Activated naive CD4-positive, alpha-beta T cell treated with anti-CD3 and anti-CD28 coated beads for 36 hours (primary cell): ENCODE data around the gene LLCFC1. TPM values are rescaled to one million over a fixed set of nuclear protein-coding genes. Genes with fewer than 3 reads are reported as not detected.

Source experiments
- CTCF ChIA-PET: fragments of 350-600 bp; sonication (Branson Sonifier 250); formaldehyde crosslinking; loops from one replicate; lab custom pipeline; 2021; ENCODE audit warnings: antibody characterized with exemption; lab: Charles Lee
- DNase-seq: peaks from one replicate; pipeline ENCODE4 v3.0.0-alpha.2; 2020
- H3K27ac Mint-ChIP-seq: one replicate; pipeline ENCODE4 v1.8.0; 2021; ENCODE audit warnings: mild to moderate bottlenecking, mixed read lengths
- H3K27me3 Mint-ChIP-seq: one replicate; pipeline ENCODE4 v1.8.0; 2021; ENCODE audit warnings: low read depth, mixed read lengths
- H3K36me3 Mint-ChIP-seq: one replicate; pipeline ENCODE4 v1.8.0; 2021; ENCODE audit warnings: low read depth, mixed read lengths
- H3K4me1 Mint-ChIP-seq: one replicate; pipeline ENCODE4 v1.8.0; 2021; ENCODE audit warnings: low read depth, mixed read lengths
- H3K4me3 Mint-ChIP-seq: one replicate; pipeline ENCODE4 v1.8.0; 2021; ENCODE audit warnings: mild to moderate bottlenecking, moderate library complexity, mixed read lengths
- H3K9me3 Mint-ChIP-seq: one replicate; pipeline ENCODE4 v1.8.0; 2021; ENCODE audit warnings: mixed read lengths
- intact Hi-C: fragments of 100-400 bp; cut with micrococcal nuclease; formaldehyde crosslinking; loops from one replicate; pipeline ENCODE4 v1.15.1; 2023
- total RNA-seq, 2 experiments: library from RNA; stranded (reverse); gene quantifications; one replicate each; pipeline ENCODE4 v1.2.3, GENCODE V29; 2021

Gene LLCFC1
- total RNA-seq, 2 experiments from 2014 or later, result not detected

DNA sequence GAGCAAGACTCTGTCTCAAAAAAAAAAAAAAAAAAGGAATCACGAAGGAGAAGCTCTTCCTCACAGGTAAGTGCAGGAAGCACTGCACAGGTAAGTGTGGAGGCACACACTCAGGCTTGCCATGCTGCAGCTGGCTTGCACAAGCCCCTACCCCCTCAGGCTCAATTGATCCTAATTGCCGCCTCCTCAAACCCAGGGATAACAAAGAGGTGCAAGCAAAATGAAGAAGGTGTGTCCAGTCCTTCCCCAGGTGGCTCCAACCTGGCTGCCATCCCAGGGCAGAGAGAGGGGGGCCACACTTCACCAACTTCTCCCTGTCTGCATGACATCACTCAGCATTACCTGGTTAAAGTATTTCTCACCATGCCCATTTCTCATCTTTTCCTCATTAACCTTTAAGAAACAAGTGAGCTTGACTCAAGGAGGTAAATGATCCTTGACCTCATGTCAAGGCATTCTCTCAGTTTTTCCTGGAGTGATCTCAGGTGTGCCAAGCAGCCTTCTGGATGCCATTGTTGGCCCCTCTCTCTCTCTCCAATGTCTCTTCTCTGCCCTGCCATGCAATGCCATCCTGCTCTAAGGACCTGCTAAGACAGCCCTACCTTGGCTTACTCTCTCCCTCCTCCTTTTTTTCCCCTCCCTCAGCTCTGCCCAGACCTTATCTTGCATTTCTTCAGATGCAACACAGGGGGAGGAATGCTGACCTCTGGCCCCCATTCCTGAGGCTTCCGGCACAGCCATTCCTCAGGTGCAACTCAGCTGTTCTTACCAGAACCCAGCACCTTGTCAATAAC lies 40.7 kb upstream of the LLCFC1 start:
- intact Hi-C loops, result no loop called here
- DNase-seq, result no peak

DNA sequence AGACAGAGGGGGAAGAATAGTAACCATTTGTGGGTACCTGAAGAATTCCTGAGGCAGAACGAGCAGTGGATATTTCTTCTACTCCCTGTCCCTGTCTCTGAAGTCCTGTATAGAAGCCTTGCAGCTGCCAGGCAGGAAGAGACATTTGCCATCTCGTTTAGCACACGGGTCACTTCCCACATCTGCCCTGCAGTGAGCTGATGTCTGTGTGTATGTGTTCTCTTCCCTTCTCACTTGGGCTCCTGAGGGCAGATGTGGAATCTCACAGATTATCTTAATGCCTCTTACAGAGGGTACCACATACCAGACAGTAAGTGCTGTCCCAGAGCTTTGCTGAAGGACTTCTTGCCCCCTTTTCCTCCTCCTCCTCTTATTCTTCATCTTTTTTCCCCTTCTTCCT lies 39.6 kb upstream of the LLCFC1 start:
- H3K4me1 Mint-ChIP-seq, result no peaks in the 10 kb centered on the region
- H3K36me3 Mint-ChIP-seq, result peaks cover 1% of the 10 kb centered on the region
- peaks cover 2% of the 10 kb centered on the region for H3K9me3 Mint-ChIP-seq
- no peak overlapping the region for H3K27ac Mint-ChIP-seq
- H3K27me3 Mint-ChIP-seq, result no peaks in the 10 kb centered on the region
- intact Hi-C loops, result no loop called here
- no peak overlapping the region for H3K4me3 Mint-ChIP-seq
- DNase-seq, result no peak
- CTCF ChIA-PET, result interaction anchor here (1.1 to 1.3 kb wide), 2 partner anchors 19 to 26 kb away, joined by 3 read pairs; no protein-coding TSS in a partner anchor

More for the DNA sequence above, 40.7 kb upstream of the LLCFC1 start:
- Mint-ChIP-seq H3K27me3 (no peaks in the 10 kb centered on the region), H3K27ac (no peak overlapping the region), H3K36me3 (peaks cover 1% of the 10 kb centered on the region), H3K4me1 (no peaks in the 10 kb centered on the region), H3K4me3 (no peak overlapping the region), H3K9me3 (peaks cover 2% of the 10 kb centered on the region)
- CTCF ChIA-PET, result interaction anchor here (0.7 to 1.1 kb wide), 2 partner anchors 18 to 540 kb away, joined by 3 to 5 read pairs; no protein-coding TSS in a partner anchor

- Mint-ChIP-seq H3K4me1 (no peaks in the 10 kb centered on the region), H3K27me3 (no peaks in the 10 kb centered on the region), H3K36me3 (peaks cover 1% of the 10 kb centered on the region), H3K9me3 (peaks cover 4% of the 10 kb centered on the region), H3K4me3 (no peak overlapping the region), H3K27ac (no peak overlapping the region)
- CTCF ChIA-PET, result interaction anchor here (0.7 to 1.6 kb wide), 5 partner anchors 10 to 575 kb away, joined by 3 to 4 read pairs (median 3); no protein-coding TSS in a partner anchor
- intact Hi-C loops, result no loop called here
- DNase-seq, result no peak
Measured at GRCh38 chr7:142901426-142902259, 37.6 kb upstream of the LLCFC1 start.

DNA sequence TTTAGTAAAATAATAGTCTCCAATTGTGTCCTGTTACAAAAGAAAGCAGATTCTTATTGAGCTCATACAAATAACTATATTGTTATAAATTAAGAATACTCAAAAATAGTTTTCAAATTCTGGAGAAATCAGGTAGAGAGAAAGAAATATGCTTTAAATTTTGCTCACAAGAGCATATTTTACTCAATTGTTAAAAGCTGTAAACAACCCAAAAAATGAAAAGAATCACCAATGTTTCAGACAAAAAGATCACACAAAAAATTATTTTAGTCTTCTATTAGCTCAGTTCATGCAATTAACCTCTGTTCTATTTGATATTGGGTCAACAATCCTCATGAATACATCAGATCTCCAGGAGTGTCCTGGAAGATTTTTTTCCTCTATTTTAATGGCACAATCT lies 35.2 kb upstream of the LLCFC1 start:
- Mint-ChIP-seq H3K36me3 (peaks cover 1% of the 10 kb centered on the region), H3K9me3 (peaks cover 4% of the 10 kb centered on the region), H3K4me1 (no peaks in the 10 kb centered on the region), H3K27me3 (peaks cover 7% of the 10 kb centered on the region), H3K4me3 (no peak overlapping the region), H3K27ac (no peak overlapping the region)
- DNase-seq, result no peak
- CTCF ChIA-PET, result interaction anchor here (0.5 to 1.4 kb wide), 3 partner anchors 18 to 99 kb away, joined by 3 to 4 read pairs (median 3); no protein-coding TSS in a partner anchor
- intact Hi-C loops, result no loop called here

DNA sequence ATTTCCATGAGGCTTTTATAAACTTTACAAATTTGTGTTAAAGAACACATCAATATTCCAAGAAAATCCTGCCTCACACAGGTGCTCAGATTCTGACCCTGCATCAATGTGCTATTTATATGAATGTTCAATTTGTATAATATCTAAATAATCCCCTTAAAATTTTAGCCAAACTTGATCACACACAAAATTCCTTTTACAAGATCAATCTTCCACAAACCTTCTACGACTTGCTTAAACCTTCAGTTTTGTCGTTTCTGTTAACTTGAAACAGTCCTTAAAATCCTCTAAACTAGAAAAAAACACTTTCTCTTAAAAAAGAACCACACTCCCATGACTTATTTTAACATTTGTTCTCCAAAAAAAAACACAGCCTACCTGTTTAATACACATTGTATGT lies 33.5 kb upstream of the LLCFC1 start:
- peaks cover 1% of the 10 kb centered on the region for H3K36me3 Mint-ChIP-seq

DNA sequence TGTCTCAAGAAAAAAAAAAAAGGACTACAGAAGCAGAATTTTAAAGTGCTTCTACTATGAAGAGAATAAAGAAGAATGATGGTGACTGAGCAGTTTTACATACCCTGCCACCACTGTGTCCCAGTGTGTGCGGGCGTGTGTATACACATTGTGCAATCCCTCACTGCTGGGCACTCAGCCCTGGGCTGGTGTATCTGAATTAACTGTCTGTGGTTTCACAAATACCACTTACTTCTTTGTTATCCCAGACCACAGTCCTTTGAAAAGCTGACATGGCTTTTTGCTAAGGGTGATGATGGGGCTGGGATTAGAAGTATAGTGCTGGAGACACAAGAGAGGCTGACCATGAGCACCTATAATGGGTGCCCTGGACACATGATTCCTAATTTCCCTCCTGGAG lies 32.6 kb upstream of the LLCFC1 start:
- H3K27ac Mint-ChIP-seq, result no peak overlapping the region
- peaks cover 14% of the 10 kb centered on the region for H3K27me3 Mint-ChIP-seq
- peaks cover 1% of the 10 kb centered on the region for H3K36me3 Mint-ChIP-seq
- H3K4me1 Mint-ChIP-seq, result no peaks in the 10 kb centered on the region
- DNase-seq, result no peak
- H3K4me3 Mint-ChIP-seq, result no peak overlapping the region
- CTCF ChIA-PET, result interaction anchor here (0.7 kb wide), 1 partner anchor 293 kb away, joined by 3 read pairs; no protein-coding TSS in a partner anchor
- intact Hi-C loops, result no loop called here
- peaks cover 4% of the 10 kb centered on the region for H3K9me3 Mint-ChIP-seq

More for the DNA sequence above, 33.5 kb upstream of the LLCFC1 start:
- CTCF ChIA-PET, result interaction anchor here (0.7 kb wide), 1 partner anchor 292 kb away, joined by 3 read pairs; no protein-coding TSS in a partner anchor
- H3K4me1 Mint-ChIP-seq, result no peaks in the 10 kb centered on the region
- intact Hi-C loops, result no loop called here
- H3K27me3 Mint-ChIP-seq, result peaks cover 14% of the 10 kb centered on the region
- DNase-seq, result no peak
- peaks cover 4% of the 10 kb centered on the region for H3K9me3 Mint-ChIP-seq
- H3K27ac Mint-ChIP-seq, result no peak overlapping the region
- no peak overlapping the region for H3K4me3 Mint-ChIP-seq

DNA sequence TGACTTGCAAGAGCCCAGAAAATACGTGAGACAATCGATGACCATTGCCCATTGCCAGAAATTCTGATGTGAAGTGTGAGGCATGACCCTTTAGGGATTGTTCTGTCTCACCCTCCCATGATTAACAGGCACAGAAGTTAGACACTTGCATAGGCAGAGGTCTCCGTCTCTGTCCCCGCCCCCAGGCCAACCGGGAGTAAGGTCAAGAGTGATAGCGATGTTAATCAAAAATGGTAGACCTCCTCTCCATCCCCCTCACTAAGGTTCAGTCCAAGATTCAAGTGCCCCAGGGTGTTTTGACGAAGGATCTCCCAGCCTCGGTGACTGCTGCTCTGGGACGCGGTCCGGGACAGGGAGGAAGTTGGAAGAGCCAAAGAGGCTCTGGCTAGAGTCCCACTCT lies 31.0 kb upstream of the LLCFC1 start:
- Mint-ChIP-seq H3K36me3 (no peaks in the 10 kb centered on the region), H3K27me3 (peaks cover 14% of the 10 kb centered on the region), H3K27ac (no peak overlapping the region), H3K9me3 (peaks cover 2% of the 10 kb centered on the region), H3K4me1 (no peaks in the 10 kb centered on the region), H3K4me3 (no peak overlapping the region)
- intact Hi-C loops, result no loop called here
- CTCF ChIA-PET, result no interaction called here
- DNase-seq, result no peak

GRCh38 chr7:142908921-142909890 lies 30.1 kb upstream of the LLCFC1 start:
- intact Hi-C loops, result no loop called here
- DNase-seq, result no peak
- Mint-ChIP-seq H3K27me3 (peaks cover 14% of the 10 kb centered on the region), H3K36me3 (no peaks in the 10 kb centered on the region), H3K9me3 (peaks cover 2% of the 10 kb centered on the region), H3K4me3 (no peak overlapping the region), H3K4me1 (no peaks in the 10 kb centered on the region), H3K27ac (no peak overlapping the region)
- CTCF ChIA-PET, result interaction anchor here (1.5 to 1.7 kb wide), 2 partner anchors 13 to 97 kb away, joined by 3 to 4 read pairs; no protein-coding TSS in a partner anchor

GRCh38 chr7:142910031-142910433 lies 29.3 kb upstream of the LLCFC1 start:
- Mint-ChIP-seq H3K27ac (no peak overlapping the region), H3K9me3 (peaks cover 2% of the 10 kb centered on the region), H3K4me3 (no peak overlapping the region), H3K27me3 (peaks cover 14% of the 10 kb centered on the region), H3K4me1 (no peaks in the 10 kb centered on the region), H3K36me3 (no peaks in the 10 kb centered on the region)
- DNase-seq, result no peak
- CTCF ChIA-PET, result interaction anchor here (1.5 to 1.7 kb wide), 2 partner anchors 12 to 96 kb away, joined by 3 to 4 read pairs; no protein-coding TSS in a partner anchor
- intact Hi-C loops, result no loop called here

DNA sequence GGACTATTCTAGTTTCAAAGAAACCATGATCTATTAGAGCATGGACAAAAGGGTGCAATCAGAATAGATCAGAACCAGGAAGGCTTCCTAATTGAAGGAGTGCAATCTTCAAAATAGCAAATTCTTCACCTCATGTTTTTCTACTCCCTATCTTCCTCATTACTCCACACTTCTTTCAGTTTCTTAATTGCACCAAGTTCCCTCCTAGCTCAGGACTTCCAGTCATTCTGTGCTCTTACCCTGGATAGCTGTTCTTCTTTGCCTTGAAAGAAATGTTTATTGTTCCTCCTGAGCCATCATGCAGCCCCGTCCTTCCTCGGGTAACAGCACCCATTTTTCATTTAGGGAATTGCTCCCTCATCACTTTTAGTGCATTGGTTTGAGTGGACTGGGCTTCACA lies 28.8 kb upstream of the LLCFC1 start:
- intact Hi-C loops, result no loop called here
- Mint-ChIP-seq H3K27me3 (peaks cover 14% of the 10 kb centered on the region), H3K4me3 (no peak overlapping the region), H3K36me3 (no peaks in the 10 kb centered on the region), H3K27ac (no peak overlapping the region), H3K9me3 (peaks cover 2% of the 10 kb centered on the region), H3K4me1 (no peaks in the 10 kb centered on the region)
- no peak for DNase-seq
- CTCF ChIA-PET, result interaction anchor here (1.5 to 1.7 kb wide), 2 partner anchors 12 to 95 kb away, joined by 3 to 4 read pairs; no protein-coding TSS in a partner anchor

GRCh38 chr7:142913051-142913450 lies 26.2 kb upstream of the LLCFC1 start:
- H3K9me3 Mint-ChIP-seq, result no peaks in the 10 kb centered on the region
- H3K36me3 Mint-ChIP-seq, result no peaks in the 10 kb centered on the region
- no peak overlapping the region for H3K27ac Mint-ChIP-seq
- H3K27me3 Mint-ChIP-seq, result peaks cover 10% of the 10 kb centered on the region
- H3K4me1 Mint-ChIP-seq, result no peaks in the 10 kb centered on the region
- intact Hi-C loops, result no loop called here
- CTCF ChIA-PET, result no interaction called here
- no peak overlapping the region for H3K4me3 Mint-ChIP-seq
- DNase-seq, result no peak
